Amniotic stem cell (primary cell): ENCODE data around the gene C4orf54.

ENCODE experiments used
- DNase-seq: peaks from one replicate; lab custom pipeline; 2025; lab: John Stamatoyannopoulos, UW

The C4orf54 gene

DNA sequence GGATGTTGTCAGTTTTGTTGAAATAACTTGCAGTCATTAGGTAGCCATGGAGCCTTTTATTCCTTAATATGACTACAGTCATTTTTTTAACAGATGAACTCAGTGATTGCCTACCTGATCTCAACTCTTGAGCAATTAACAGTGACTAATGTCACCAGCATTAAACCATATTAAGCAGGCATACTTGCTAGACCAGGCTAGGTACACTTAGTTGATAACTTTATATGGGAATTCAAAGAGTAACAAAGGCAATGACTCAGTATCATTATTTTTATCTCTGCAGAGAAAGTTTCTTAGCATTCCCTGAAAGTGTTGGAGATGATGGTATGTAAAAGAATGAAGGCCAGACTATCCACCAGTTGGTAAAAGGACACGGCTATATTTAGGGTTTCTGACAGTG lies at the start of gene C4orf54:
TSS of gene C4orf54 (minus strand) at position 31 of the 400 bp plus-strand sequence. CDS start 3,180 bp downstream, outside the sequence.
- no peak for DNase-seq

GRCh38 chr4:99705891-99706290 lies 48.3 kb upstream of the C4orf54 start:
- no peak for DNase-seq

GRCh38 chr4:99696801-99697200 lies 39.2 kb upstream of the C4orf54 start:
- DNase-seq: no peak

DNA sequence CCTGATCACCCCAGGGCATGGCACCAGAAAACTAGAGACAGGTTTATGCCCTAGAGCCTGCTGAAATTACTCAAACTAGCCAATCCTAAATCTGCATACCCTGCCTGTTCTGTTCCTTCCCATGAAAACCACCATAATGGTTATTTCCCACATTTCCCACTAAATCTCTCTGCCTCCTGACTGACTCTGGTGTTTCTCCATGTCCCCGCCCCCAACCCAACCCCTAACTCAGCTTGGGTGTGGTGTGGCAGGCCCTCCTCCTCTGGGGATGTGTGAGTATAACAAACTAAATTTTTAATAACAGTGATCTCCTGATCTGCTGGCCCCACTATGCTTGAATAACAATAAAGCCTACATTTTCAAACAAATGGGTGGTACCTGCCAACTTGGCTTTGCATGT lies 35.5 kb upstream of the C4orf54 start:
- no peak for DNase-seq

DNA sequence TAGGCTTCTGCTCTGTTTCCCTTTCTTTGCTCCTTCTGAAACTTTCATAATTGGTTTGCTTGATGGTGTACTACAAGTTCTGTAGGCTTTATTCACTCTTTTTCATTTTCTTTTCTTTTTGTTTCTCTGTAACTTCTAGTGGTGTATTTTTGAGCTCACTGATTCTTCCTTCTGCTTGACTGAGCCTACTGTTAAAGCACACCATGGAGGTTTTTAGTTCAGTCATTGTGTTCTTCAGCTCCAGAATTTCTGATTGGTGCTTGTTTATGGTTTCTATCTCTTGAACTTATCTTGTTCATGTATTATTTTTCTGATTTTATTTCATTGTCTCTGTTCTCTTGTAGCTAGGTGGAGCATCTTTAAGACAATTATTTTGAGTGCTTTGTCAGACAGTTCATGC lies 33.4 kb upstream of the C4orf54 start:
- no peak for DNase-seq

- DNase-seq: no peak
Observed at GRCh38 chr4:99690472-99690871, 32.8 kb upstream of the C4orf54 start.

GRCh38 chr4:99687120-99687519 lies 29.5 kb upstream of the C4orf54 start:
- DNase-seq: no peak

DNA sequence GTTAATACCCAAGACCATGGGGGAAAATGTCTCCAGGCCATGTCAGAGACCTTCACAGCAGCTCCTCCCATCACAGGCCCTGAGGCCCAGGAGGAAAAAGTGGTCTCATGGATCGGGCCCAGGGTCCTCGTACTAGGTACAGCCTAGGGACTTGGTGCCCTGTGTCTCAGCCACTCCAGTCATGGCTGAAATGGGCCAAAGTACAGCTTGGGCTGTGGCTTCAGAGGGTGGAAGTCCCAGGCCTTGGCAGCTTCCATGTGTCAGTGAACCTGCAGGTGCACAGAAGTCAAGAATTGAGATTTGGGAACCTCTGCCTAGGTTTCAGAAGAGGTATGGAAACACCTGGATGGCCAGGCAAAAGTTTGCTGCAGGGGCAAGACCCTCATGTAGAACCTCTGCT lies 27.6 kb upstream of the C4orf54 start:
- no peak for DNase-seq

GRCh38 chr4:99683895-99684294 lies 26.3 kb upstream of the C4orf54 start:
- DNase-seq: no peak

- DNase-seq: no peak
Observed at GRCh38 chr4:99679976-99680375, 22.3 kb upstream of the C4orf54 start.

- DNase-seq: no peak
Observed at GRCh38 chr4:99679204-99679603, 21.6 kb upstream of the C4orf54 start.

- DNase-seq: no peak
Observed at GRCh38 chr4:99677161-99677560, 19.5 kb upstream of the C4orf54 start.

GRCh38 chr4:99670409-99671073 lies 12.9 kb upstream of the C4orf54 start:
- no peak for DNase-seq

DNA sequence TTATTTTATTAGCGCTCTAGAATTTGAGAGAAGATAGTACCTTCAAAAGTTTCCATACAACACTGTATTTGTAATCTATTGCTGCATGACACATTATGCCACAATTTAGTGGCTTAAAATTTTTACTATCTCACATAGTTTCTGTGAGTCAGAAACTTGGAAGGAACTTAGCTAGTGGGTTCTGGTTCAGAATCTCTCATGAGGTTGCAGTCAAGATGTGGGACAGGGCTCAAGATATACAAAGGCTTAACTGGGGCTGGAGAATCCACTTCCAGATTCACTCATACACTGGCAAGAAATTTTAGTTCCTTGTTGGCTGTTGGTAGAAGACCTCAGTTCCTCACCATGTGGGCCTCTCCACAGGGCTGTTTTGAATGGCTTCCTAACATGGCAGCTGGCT lies 11.5 kb upstream of the C4orf54 start:
- no peak for DNase-seq

GRCh38 chr4:99668472-99668871 lies 10.8 kb upstream of the C4orf54 start:
- DNase-seq: no peak

- DNase-seq: no peak
Observed at GRCh38 chr4:99665983-99666382, 8.4 kb upstream of the C4orf54 start.

DNA sequence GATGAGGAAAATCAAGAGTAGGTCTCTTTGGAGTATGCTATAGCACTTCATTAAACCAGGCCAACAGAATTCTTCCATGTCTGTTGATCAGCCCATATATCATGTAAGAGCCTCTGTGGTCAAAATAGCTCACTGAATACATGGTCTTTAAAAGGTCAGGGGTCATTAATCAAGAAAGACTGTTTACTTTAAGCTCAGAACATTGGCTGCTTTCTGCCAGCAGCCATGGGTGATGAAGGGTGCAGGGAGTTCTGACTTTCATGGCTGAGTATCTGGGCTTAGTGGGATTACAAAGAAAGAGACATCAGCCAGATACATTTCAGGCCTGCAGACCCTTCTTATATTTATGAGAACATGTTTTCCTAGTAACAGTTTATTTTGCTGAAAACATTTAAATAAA lies 7.1 kb upstream of the C4orf54 start:
- DNase-seq: no peak

GRCh38 chr4:99661907-99662306 lies 4.3 kb upstream of the C4orf54 start:
- no peak for DNase-seq

GRCh38 chr4:99658666-99659065 lies 1.0 kb upstream of the C4orf54 start:
- DNase-seq: no peak

DNA sequence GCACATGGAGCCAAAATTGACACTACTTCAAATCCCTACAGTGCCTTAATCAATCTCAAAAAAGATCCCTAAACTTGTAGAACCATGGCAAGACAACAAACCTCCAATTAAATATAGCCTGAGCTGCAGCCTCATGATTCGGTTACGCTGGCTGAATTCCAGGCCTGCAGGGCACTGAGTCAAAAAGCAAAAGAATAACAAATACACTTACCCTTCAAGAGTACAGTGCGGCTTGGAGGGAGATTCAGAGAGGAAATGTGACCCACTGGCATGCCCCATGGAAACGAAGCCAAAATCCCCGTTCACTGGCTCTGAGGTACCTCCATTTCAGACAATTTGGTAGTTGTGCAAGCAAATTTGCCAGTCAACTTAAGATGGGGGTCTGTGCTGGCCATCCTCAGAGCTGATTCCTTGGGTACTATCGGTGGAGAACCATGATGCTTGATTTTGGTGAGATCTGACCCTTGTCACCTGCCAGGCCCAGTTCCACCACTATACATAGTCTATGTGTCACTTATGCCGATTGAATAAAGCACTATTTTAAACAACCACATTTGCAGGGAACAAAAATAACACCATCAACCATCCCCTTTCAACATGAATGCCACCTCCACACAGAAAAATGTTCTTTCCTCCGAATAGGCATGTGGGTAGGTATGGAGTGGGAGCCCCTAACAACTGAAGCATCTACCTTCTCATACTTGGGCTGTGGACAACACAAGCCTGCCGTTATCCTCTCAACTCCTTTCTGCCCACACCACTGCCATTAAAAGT lies 2.1 kb downstream of the C4orf54 start:
- peak; percentile 57 for DNase-seq

- no peak for DNase-seq
Observed at GRCh38 chr4:99654361-99654761, 3.3 kb downstream of the C4orf54 start.

DNA sequence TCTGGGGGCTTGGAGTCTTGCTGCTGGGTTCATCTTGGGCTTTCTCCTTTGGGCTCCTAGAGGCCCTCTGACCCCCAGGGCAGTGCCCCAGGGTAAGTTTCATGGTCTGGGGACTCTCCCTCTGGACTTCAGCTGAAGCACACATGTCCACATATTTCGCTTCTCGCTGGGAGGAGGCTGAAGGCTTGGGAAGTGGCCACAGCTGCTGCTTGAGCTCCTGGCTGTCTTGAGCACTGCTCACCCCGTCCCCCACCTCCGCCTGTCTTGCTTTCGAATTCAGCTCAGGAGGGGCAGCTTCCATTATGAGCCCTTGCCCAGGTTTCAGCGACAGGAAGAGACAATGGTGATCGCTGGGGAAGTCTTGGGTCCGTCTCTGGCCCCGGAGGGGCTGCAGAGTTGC lies 3.7 kb downstream of the C4orf54 start:
- no peak for DNase-seq

DNA sequence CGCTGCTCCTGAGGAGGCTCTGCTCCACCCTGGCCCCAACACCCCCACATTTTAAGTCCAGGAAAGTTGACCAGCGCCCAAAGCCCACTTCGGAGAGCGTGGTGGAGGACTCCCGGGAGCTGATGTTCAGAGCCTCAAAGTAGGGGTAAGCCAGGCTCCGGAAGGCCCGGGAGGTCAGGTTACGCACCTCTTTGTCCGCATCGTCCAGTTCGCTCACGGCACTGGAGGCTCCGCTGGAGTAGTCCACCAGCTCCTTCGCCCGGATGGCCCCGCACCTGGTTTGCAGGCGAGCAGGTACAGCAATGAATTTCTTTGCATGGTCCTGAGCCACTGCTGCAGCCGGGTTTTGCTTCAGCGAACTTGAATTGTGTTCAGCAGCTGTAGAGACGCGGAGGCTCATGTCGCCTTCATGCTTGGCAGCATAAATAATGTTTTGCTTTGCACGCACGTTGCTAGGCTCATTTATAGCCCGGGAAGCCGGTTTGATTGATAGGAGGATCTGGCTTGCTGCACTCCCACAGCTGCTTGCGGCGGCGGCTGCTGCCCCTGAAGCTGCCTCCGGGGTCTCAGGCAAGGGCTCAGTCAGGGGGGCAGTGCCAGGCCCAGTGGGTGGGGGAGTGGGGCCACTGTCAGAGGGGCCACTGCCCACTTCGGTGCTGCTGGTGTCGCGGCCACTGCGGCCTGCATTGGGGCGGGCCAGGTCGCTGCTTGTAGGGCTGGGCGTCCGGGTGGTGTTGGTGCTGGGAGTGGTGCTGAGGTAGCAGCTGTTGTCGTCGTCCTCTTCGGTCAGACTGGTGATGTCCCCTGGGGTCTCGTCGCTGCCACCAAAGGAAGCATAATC lies 4.8 kb downstream of the C4orf54 start:
- no peak for DNase-seq
